NCI-H69 (cell line): ENCODE results near the gene TMEM117.
"Not testable (repeated sequence)": the region's sequence is repeated elsewhere in the genome, so short reads cannot be mapped to it uniquely, and the experiment has no call there.

ENCODE experiments used
- DNase-seq: peaks from one replicate; lab custom pipeline; 2025; lab: John Stamatoyannopoulos, UW

Gene TMEM117

GRCh38 chr12:44224399-44225148, 388.7 kb downstream of the TMEM117 start:
- peak; percentile 70 for DNase-seq

GRCh38 chr12:44225149-44225510, 389.2 kb downstream of the TMEM117 start:
- DNase-seq, result no peak

GRCh38 chr12:44227616-44228015, 391.7 kb downstream of the TMEM117 start:
- no peak for DNase-seq

GRCh38 chr12:44229846-44230245, 394.0 kb downstream of the TMEM117 start:
- no peak for DNase-seq

GRCh38 chr12:44235674-44236073, 399.8 kb downstream of the TMEM117 start:
- no peak for DNase-seq

GRCh38 chr12:44240186-44240585, 404.3 kb downstream of the TMEM117 start:
- DNase-seq, result no peak

GRCh38 chr12:44245932-44246331, 410.1 kb downstream of the TMEM117 start:
- no peak for DNase-seq

GRCh38 chr12:44246482-44247105, 410.7 kb downstream of the TMEM117 start:
- peak; percentile 91 for DNase-seq

- DNase-seq, result peak; percentile 55
Measured at GRCh38 chr12:44247588-44247987, 411.7 kb downstream of the TMEM117 start.

GRCh38 chr12:44248436-44248835, 412.6 kb downstream of the TMEM117 start:
- no peak for DNase-seq

GRCh38 chr12:44250440-44250839, 414.6 kb downstream of the TMEM117 start:
- DNase-seq, result not testable (repeated sequence)

- DNase-seq, result peak; percentile 76
Measured at GRCh38 chr12:44253338-44253856, 417.5 kb downstream of the TMEM117 start.

- no peak for DNase-seq
Measured at GRCh38 chr12:44258246-44258645, 422.4 kb downstream of the TMEM117 start.

GRCh38 chr12:44259890-44260289, 424.0 kb downstream of the TMEM117 start:
- no peak for DNase-seq

- DNase-seq, result no peak
Measured at GRCh38 chr12:44260581-44260980, 424.7 kb downstream of the TMEM117 start.

GRCh38 chr12:44285321-44285960, 449.6 kb downstream of the TMEM117 start:
- peak; percentile 70 for DNase-seq

- DNase-seq, result peak; percentile 46
Measured at GRCh38 chr12:44286336-44286735, 450.5 kb downstream of the TMEM117 start.

GRCh38 chr12:44286821-44287505, 451.1 kb downstream of the TMEM117 start:
- DNase-seq, result peak; percentile 51

GRCh38 chr12:44287545-44287944, 451.7 kb downstream of the TMEM117 start:
- peak; percentile 23 for DNase-seq

GRCh38 chr12:44294649-44295048, 458.8 kb downstream of the TMEM117 start:
- no peak for DNase-seq

GRCh38 chr12:44295958-44296623, 460.2 kb downstream of the TMEM117 start:
- no peak for DNase-seq
